ENCODE results near the gene CDX2.

GRCh38 chr13:27971236-27971645, 2.1 kb upstream of the CDX2 start:
- TF ChIP-seq CTCF (IDR thresholded peaks at IDR 0.05 in 2 of 3, conservative IDR thresholded peaks at IDR 0.05 in 1 of 3; ENCODE audit: borderline replicate concordance in 1 of 3, insufficient read depth in 1 of 3, low read depth in 2 of 3, low read length in 2 of 3): no peak
- TF ChIP-seq, protein P1, sequence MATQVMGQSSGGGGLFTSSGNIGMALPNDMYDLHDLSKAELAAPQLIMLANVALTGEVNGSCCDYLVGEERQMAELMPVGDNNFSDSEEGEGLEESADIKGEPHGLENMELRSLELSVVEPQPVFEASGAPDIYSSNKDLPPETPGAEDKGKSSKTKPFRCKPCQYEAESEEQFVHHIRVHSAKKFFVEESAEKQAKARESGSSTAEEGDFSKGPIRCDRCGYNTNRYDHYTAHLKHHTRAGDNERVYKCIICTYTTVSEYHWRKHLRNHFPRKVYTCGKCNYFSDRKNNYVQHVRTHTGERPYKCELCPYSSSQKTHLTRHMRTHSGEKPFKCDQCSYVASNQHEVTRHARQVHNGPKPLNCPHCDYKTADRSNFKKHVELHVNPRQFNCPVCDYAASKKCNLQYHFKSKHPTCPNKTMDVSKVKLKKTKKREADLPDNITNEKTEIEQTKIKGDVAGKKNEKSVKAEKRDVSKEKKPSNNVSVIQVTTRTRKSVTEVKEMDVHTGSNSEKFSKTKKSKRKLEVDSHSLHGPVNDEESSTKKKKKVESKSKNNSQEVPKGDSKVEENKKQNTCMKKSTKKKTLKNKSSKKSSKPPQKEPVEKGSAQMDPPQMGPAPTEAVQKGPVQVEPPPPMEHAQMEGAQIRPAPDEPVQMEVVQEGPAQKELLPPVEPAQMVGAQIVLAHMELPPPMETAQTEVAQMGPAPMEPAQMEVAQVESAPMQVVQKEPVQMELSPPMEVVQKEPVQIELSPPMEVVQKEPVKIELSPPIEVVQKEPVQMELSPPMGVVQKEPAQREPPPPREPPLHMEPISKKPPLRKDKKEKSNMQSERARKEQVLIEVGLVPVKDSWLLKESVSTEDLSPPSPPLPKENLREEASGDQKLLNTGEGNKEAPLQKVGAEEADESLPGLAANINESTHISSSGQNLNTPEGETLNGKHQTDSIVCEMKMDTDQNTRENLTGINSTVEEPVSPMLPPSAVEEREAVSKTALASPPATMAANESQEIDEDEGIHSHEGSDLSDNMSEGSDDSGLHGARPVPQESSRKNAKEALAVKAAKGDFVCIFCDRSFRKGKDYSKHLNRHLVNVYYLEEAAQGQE (IDR thresholded peaks at IDR 0.05; ENCODE audit: low read depth): no peak
- TF ChIP-seq EZH2phosphoT487 (IDR thresholded peaks at IDR 0.05; ENCODE audit: borderline replicate concordance): no peak

All from HCT116 (cell line).